GM15510 (cell line): Measurements from ENCODE around the gene AMN1.

Source experiments
- POLR2A ChIP-seq: IDR thresholded peaks from 3 replicates; pipeline ENCODE4 v1.6.1; 2011; ENCODE audit warnings: borderline replicate concordance; ENCODE audit not compliant: insufficient read length; ENCODE audit errors: extremely low read depth

AMN1 gene

GRCh38 chr12:31655208-31655607 lies 73.6 kb downstream of the AMN1 start:
- no peak for TF ChIP-seq POLR2A

GRCh38 chr12:31651893-31652521 lies 76.8 kb downstream of the AMN1 start:
- TF ChIP-seq POLR2A, result no peak

- TF ChIP-seq POLR2A, result no peak
Measured at GRCh38 chr12:31650918-31651317, 77.9 kb downstream of the AMN1 start.

- no peak for TF ChIP-seq POLR2A
Measured at GRCh38 chr12:31647086-31647491, 81.7 kb downstream of the AMN1 start.

GRCh38 chr12:31645924-31646323 lies 82.9 kb downstream of the AMN1 start:
- no peak for TF ChIP-seq POLR2A

GRCh38 chr12:31644536-31644935 lies 84.3 kb downstream of the AMN1 start:
- no peak for TF ChIP-seq POLR2A

- no peak for TF ChIP-seq POLR2A
Measured at GRCh38 chr12:31641509-31642090, 87.2 kb downstream of the AMN1 start.

GRCh38 chr12:31634620-31635019 lies 94.2 kb downstream of the AMN1 start:
- no peak for TF ChIP-seq POLR2A

GRCh38 chr12:31633464-31633863 lies 95.4 kb downstream of the AMN1 start:
- TF ChIP-seq POLR2A, result no peak

GRCh38 chr12:31631809-31632208 lies 97.0 kb downstream of the AMN1 start:
- no peak for TF ChIP-seq POLR2A

- no peak for TF ChIP-seq POLR2A
Measured at GRCh38 chr12:31631023-31631724, 97.6 kb downstream of the AMN1 start.

GRCh38 chr12:31629756-31630732 lies 98.8 kb downstream of the AMN1 start:
- no peak for TF ChIP-seq POLR2A

GRCh38 chr12:31627456-31628054 lies 101.3 kb downstream of the AMN1 start:
- TF ChIP-seq POLR2A, result no peak

GRCh38 chr12:31626270-31626995 lies 102.4 kb downstream of the AMN1 start:
- no peak for TF ChIP-seq POLR2A
